K562 (cell line): ENCODE results near the gene CALML6. TPM values are rescaled to one million over a fixed set of nuclear protein-coding genes. Genes with fewer than 3 reads are reported as not detected.

Experiments used
- ATAC-seq: fragments of 200-7000 bp; cut with Tn5 transposase; 3 replicates; pipeline ENCODE4 v1.9.1; 2020; ENCODE audit warnings: moderate library complexity
- BruUV-seq: library from RNA; stranded (reverse); fragments of 400-500 nt; replicated peaks from 2 replicates; lab custom pipeline; 2021; lab: Mats Ljungman, UMichigan
- CTCF ChIA-PET: fragments of 300-600 bp; formaldehyde crosslinking; extraction: SDS; loops from one replicate; lab custom pipeline; 2021; ENCODE audit warnings: low intra/inter-chr PET ratio; lab: Yijun Ruan, JAX
- POLR2A ChIA-PET: fragments of 300-600, 350-650 bp; sonication (Branson Sonifier 250); formaldehyde crosslinking; extraction: SDS; loops from one replicate; lab custom pipeline; 2021; ENCODE audit warnings: antibody characterized with exemption, inconsistent platforms; lab: Yijun Ruan, JAX
- DNase-seq, 4 experiments: peaks; one replicate each; pipeline versions ENCODE4 v3.0.0 to v3.0.0-alpha.2; 2011 to 2018; ENCODE audit warnings: low spot score in 3 of 4, mixed read lengths in 3 of 4; ENCODE audit errors: extremely low read depth in 1 of 4
- FAIRE-seq: peaks from 2 replicates; lab custom pipeline; 2011; peaks lifted over from hg19 to GRCh38; lab: Jason Lieb, UNC
- H2AFZ ChIP-seq: 2 replicates; pipeline ENCODE4 v1.6.0; 2011; ENCODE audit warnings: low read depth, low read length, control low read depth, inconsistent platforms
- H3K27ac ChIP-seq: fragments of 200-600 bp; 3 replicates; pipeline ENCODE4 v1.8.0; 2011; ENCODE audit warnings: low read depth, mild to moderate bottlenecking, control low read depth, inconsistent platforms, low read length, moderate library complexity, mixed read lengths; ENCODE audit errors: extremely low read depth
- H3K27me3 ChIP-seq, 2 experiments: fragments of 300-600 bp in 1 of 2; 2 replicates in 1 of 2; 3 replicates in 1 of 2; pipeline versions ENCODE4 v1.6.0 to v1.8.0; 2011; ENCODE audit warnings: inconsistent platforms in 2 of 2, low read length in 2 of 2, mild to moderate bottlenecking in 1 of 2, mixed read lengths in 1 of 2, moderate library complexity in 1 of 2; ENCODE audit not compliant: control insufficient read depth in 2 of 2, insufficient read depth in 2 of 2
- H3K36me3 ChIP-seq: fragments of 300-600 bp; 3 replicates; pipeline ENCODE4 v1.8.0; 2011; ENCODE audit warnings: mild to moderate bottlenecking, low read length, inconsistent platforms; ENCODE audit not compliant: control insufficient read depth, insufficient read depth
- H3K4me1 ChIP-seq, 2 experiments: fragments of 200-600 bp in 1 of 2; replicated peaks in 1 of 2; 2 replicates in 1 of 2; 3 replicates in 1 of 2; pipeline versions ENCODE4 v1.5.1 to v1.8.0; 2011; ENCODE audit warnings: inconsistent platforms in 2 of 2, low read length in 2 of 2, mild to moderate bottlenecking in 1 of 2, mixed read lengths in 1 of 2, moderate library complexity in 1 of 2; ENCODE audit not compliant: control insufficient read depth in 2 of 2, insufficient read depth in 2 of 2
- H3K4me2 ChIP-seq: 2 replicates; pipeline ENCODE4 v1.6.1; 2011; ENCODE audit warnings: low read length, control low read depth, inconsistent platforms, mixed read lengths; ENCODE audit not compliant: insufficient read depth
- H3K4me3 ChIP-seq: fragments of 200-600 bp; sonication (generic), shearing (Covaris generic); 2 replicates; pipeline ENCODE4 v1.5.1; 2016; ENCODE audit warnings: control low read depth, inconsistent platforms
- H3K79me2 ChIP-seq: fragments of 200-600 bp; 3 replicates; pipeline ENCODE4 v1.8.0; 2011; ENCODE audit warnings: low read length, inconsistent platforms; ENCODE audit not compliant: control insufficient read depth, insufficient read depth
- H3K9ac ChIP-seq, 2 experiments: 2 replicates each; pipeline versions ENCODE4 v1.6.0 to v1.6.1; 2011; ENCODE audit warnings: low read depth in 2 of 2, low read length in 2 of 2, control low read depth in 1 of 2, inconsistent platforms in 1 of 2, mild to moderate bottlenecking in 1 of 2, mixed read lengths in 1 of 2; ENCODE audit not compliant: insufficient read depth in 1 of 2
- H3K9me1 ChIP-seq: one replicate; pipeline ENCODE4 v1.6.0; 2011; ENCODE audit warnings: inconsistent platforms, mild to moderate bottlenecking, low read length, moderate library complexity; ENCODE audit not compliant: control insufficient read depth, insufficient read depth
- H3K9me3 ChIP-seq: replicated peaks from 2 replicates; pipeline ENCODE4 v1.5.1; 2011; ENCODE audit warnings: low read depth, low read length, inconsistent platforms; ENCODE audit not compliant: control insufficient read depth, insufficient read depth
- H4K20me1 ChIP-seq: replicated peaks from 2 replicates; pipeline ENCODE4 v1.6.1; 2011; ENCODE audit warnings: low read length, inconsistent platforms, mixed read lengths; ENCODE audit not compliant: control insufficient read depth, insufficient read depth
- CBX5 ChIP-seq: IDR thresholded peaks from 2 replicates; pipeline ENCODE4 v1.6.1; 2014; ENCODE audit warnings: low read depth, borderline replicate concordance
- ILF3 ChIP-seq: fragments of 450-650 bp; IDR thresholded peaks from 2 replicates; pipeline ENCODE4 v1.6.1; 2018; ENCODE audit warnings: antibody characterized with exemption, mild to moderate bottlenecking, moderate library complexity, borderline replicate concordance
- NCOA1 ChIP-seq: fragments of 450-650 bp; IDR thresholded peaks from 2 replicates; pipeline ENCODE4 v1.6.1; 2016; ENCODE audit warnings: low read depth
- NRF1 ChIP-seq, 2 experiments: fragments of 450-650 bp; IDR thresholded peaks in 1 of 2; conservative IDR thresholded peaks in 1 of 2; 2 replicates each; pipeline ENCODE4 v1.6.1; 2014; ENCODE audit warnings: mild to moderate bottlenecking in 2 of 2
- SRF ChIP-seq, 2 experiments: fragments of 250-450, 450-650 bp in 1 of 2; sonication (Bioruptor Pico) in 1 of 2; sonication (generic) in 1 of 2; formaldehyde crosslinking; IDR thresholded peaks; 2 replicates each; pipeline versions ENCODE4 v1.5.0 to v1.5.1; 2020 to 2022; ENCODE audit warnings: mild to moderate bottlenecking in 1 of 2, missing genetic modification reagents in 1 of 2
- TCF7 ChIP-seq: sonication (generic); IDR thresholded peaks from 2 replicates; pipeline ENCODE4 v1.6.1; 2016; ENCODE audit warnings: antibody characterized with exemption, borderline replicate concordance
- WGBS: fragments of 100-300 bp; shearing (Covaris generic); methylation state at CpG from one replicate; pipeline ENCODE4 v1.1.6; 2016; ENCODE audit warnings: low coverage, mixed read lengths; ENCODE audit not compliant: insufficient coverage; ENCODE audit errors: missing lambda C conversion rate; 5-methylcytosine and 5-hydroxymethylcytosine counted together
- in situ Hi-C: fragments of 300-500 bp; cut with MboI; formaldehyde crosslinking; loops from 4 replicates; pipeline ENCODE4 v1.15.0; 2018; ENCODE audit warnings: inconsistent platforms, mixed read lengths
- intact Hi-C: fragments of 100-400 bp; cut with micrococcal nuclease; formaldehyde crosslinking; loops from 2 replicates; pipeline ENCODE4 v1.14.2; 2022
- polyA plus RNA-seq, 8 experiments: library from polyadenylated mRNA; depleted of rRNA in 4 of 8; stranded (reverse) in 5 of 8; unstranded in 3 of 8; fragments of >200 nt; fragmentation: Nextera tagmentation in 2 of 8; fragmentation: Illumina TruSeq in 1 of 8; extraction: Ambion mirVana in 2 of 8; extraction: Trizol in 1 of 8; gene quantifications; 2 replicates each; pipeline versions ENCODE4 v1.2.1 to v1.2.3, GENCODE V29; 2011 to 2014; ENCODE audit warnings: inconsistent platforms in 1 of 8, missing spikeins in 1 of 8
- total RNA-seq, 7 experiments: library from RNA; depleted of rRNA in 6 of 7; stranded (reverse); fragments of >200 nt in 6 of 7; fragmentation: Illumina TruSeq in 2 of 7; extraction: Trizol in 2 of 7; gene quantifications; 2 replicates each; pipeline versions ENCODE4 v1.2.1 to v1.2.3, GENCODE V29; 2011 to 2021; ENCODE audit warnings: low replicate concordance in 1 of 7

CALML6 gene
- total and polyA plus RNA-seq, 9 of the 15 experiments (the other 6 are each of a cell fraction or from before 2014, with no cell fraction given), result 0.14 TPM; not detected in 8

GRCh38 chr1:1916851-1917251 is 1.8 kb downstream of the CALML6 start:
- no peak overlapping the region for H3K27ac ChIP-seq
- FAIRE-seq, result no peak
- H3K79me2 ChIP-seq, result no peaks in the 10 kb centered on the region
- ChIA-PET POLR2A (interaction anchor here (0.6 to 1.5 kb wide), 2 partner anchors 9 to 77 kb away, joined by 3 to 5 read pairs; no protein-coding TSS in a partner anchor), CTCF (no interaction called here)
- H3K4me3 ChIP-seq, result no peak overlapping the region
- H3K27me3 ChIP-seq, result no peaks in the 10 kb centered on the region; a peak in 1 of 5 replicates
- H2AFZ ChIP-seq, result no peak overlapping the region
- in situ Hi-C loops (loop anchor here (10.0 kb wide), 1 partner anchor 552 kb away; no protein-coding TSS in a partner anchor), intact Hi-C loops (no loop called here)
- no TSS peak for BruUV-seq
- H3K4me1 ChIP-seq, result peaks cover 9 to 70% of the 10 kb centered on the region in 2 experiments; a peak in 4 of 5 replicates
- 0 out of 2 replicates have a peak, but pooled peaks cover 4% of the 10 kb centered on the region for H4K20me1 ChIP-seq
- H3K9ac ChIP-seq, result no peak overlapping the region
- H3K36me3 ChIP-seq, result no peaks in the 10 kb centered on the region
- no peak for ATAC-seq
- H3K9me3 ChIP-seq, result no peaks in the 10 kb centered on the region
- 59% methylated on average over 8 of the region's 19 CpGs for WGBS
- H3K4me2 ChIP-seq, result no peak overlapping the region
- H3K9me1 ChIP-seq, result no peaks in the 10 kb centered on the region
- DNase-seq, result no peak
- no peak for TF ChIP-seq NCOA1
- TF ChIP-seq ILF3, result no peak
- no peak for TF ChIP-seq SRF (CRISPR knock-in tag; IDR thresholded peaks at IDR 0.05)
- TF ChIP-seq CBX5, result no peak
- TF ChIP-seq TCF7, result no peak
- no peak for TF ChIP-seq NRF1 (conservative IDR thresholded peaks at IDR 0.05 in 1 of 2, IDR thresholded peaks at IDR 0.05 in 1 of 2)
